ENCODE results near the gene INTS1.

INTS1 gene

DNA sequence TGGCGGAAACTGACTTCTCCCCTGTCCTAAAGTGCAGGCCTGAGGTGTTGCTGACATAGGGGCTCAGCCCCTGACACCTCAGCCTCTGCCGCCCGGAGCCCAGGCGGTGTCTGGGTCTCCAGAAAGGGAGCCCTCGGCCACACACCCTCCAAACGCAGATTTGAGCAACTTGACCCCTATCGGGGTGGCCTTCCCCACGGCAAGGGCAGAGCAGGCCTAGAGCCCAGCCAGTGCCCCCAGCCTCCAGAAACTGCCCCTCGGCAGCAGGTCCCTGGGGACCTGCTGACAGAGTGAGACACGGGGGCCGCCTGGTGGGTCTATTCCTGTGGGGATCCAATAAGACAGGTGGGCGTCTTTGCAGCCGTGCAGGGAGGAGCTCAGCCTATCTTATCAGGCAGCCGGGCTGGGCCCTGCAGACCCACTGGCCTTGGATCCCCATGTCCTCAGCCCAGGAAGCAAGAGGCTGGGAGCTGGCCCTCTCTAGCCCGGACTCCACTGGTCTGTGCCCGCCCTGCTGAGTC is 40.8 kb upstream of the INTS1 start:
- Histone ChIP-seq H3K4me1 (ENCODE audit: insufficient read depth, low read length) (no peaks in the 10 kb centered on the region), H3K9me3 (ENCODE audit: control insufficient read depth, insufficient read depth, low read length) (no peaks in the 10 kb centered on the region), H3K9ac (ENCODE audit: low read depth, low read length) (no peak overlapping the region), H3K36me3 (ENCODE audit: insufficient read depth, low read length) (no peaks in the 10 kb centered on the region)

DNA sequence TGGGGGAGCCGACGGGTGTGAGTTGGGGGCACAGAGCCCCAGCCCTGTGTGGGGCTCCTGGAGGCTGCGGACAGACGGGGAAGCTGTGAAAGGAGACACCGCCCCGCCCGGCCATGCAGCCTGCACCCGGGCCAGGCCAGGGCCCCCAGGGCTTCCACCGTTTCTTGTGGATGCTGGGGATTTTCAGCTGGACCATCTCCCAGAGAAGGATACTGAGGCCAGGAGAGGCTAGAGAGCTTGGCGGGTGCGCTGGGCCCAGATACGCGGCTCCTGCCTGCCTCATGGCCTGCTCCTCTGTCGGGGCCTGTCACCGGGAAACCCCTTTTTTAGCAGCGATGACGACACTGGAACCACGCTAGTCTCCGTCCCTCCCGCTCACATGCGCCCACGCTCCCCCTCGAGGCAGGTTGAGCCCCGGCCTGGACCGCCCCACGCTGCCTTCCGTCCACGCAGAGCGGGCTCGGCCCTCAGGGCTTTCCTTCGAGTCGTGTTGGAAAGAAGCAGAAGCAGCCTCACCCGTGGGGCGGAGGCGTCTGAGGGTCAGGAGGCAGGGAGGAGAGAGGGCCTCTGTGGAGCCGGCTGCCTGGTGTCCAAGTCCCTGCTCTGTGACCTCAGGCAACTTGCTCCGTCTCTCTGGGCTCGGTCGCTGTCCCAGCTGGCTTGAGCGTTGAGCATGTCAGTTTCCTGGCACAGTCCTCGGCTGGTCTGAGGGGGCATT is 40.1 kb upstream of the INTS1 start:
- H3K9me3 ChIP-seq (ENCODE audit: control insufficient read depth, insufficient read depth, low read length): no peaks in the 10 kb centered on the region
- H3K9ac ChIP-seq (ENCODE audit: low read depth, low read length): no peak overlapping the region
- no peaks in the 10 kb centered on the region for H3K36me3 ChIP-seq (ENCODE audit: insufficient read depth, low read length)
- H3K4me1 ChIP-seq (ENCODE audit: insufficient read depth, low read length): no peaks in the 10 kb centered on the region

- no peaks in the 10 kb centered on the region for H3K36me3 ChIP-seq (ENCODE audit: insufficient read depth, low read length)
- H3K4me1 ChIP-seq (ENCODE audit: insufficient read depth, low read length): no peaks in the 10 kb centered on the region
- H3K9ac ChIP-seq (ENCODE audit: low read depth, low read length): no peak overlapping the region
- no peaks in the 10 kb centered on the region for H3K9me3 ChIP-seq (ENCODE audit: control insufficient read depth, insufficient read depth, low read length)
These were observed 39.6 kb upstream of the INTS1 start for GRCh38 chr7:1543826-1544177.

DNA sequence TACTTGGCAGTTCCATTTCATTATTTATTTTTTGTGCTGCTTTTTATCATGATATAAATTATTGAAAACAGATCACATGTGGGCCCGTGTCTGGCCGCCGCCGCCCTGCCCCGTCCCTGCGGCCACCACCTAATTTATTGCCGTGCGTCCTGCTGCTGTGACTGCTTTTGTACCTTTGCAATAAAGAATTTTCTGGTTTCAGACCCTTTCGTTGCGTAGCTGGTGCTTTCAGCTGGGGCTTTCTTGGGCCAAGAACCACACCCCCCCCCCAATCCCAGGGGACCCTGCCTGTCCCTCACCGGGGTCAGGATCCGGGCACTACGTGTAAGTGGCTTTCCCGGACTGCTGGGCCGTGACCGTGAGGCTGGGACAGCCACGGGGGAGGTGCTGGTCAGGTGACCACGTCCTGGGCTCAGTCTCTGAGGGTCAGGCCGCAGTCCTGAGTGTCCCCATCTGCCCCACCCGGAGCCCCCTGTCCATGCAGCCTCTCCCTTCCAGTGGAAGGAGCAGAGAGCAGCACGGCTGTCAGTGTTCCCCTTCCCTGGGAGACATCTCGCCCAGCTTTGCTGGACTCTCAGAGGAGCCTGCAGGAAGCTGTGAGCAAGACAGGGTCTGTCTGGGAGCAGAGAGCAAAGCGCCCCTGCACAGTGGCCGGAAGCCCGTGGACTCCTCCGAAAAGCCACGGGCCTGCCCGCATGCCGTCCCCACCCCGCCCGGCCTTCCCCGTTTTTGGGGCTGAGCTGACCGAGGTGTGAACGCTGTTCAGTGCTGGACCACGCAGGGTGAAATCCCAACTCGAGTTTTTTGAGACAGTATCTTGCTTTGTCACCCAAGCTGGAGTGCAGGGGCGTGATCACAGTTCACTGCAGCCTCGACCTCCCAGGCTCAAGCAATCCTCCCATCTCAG is 38.9 kb upstream of the INTS1 start:
- Histone ChIP-seq H3K36me3 (ENCODE audit: insufficient read depth, low read length) (no peaks in the 10 kb centered on the region), H3K9ac (ENCODE audit: low read depth, low read length) (no peak overlapping the region), H3K4me1 (ENCODE audit: insufficient read depth, low read length) (no peaks in the 10 kb centered on the region), H3K9me3 (ENCODE audit: control insufficient read depth, insufficient read depth, low read length) (no peaks in the 10 kb centered on the region)

- no peak overlapping the region for H3K9ac ChIP-seq (ENCODE audit: low read depth, low read length)
These were observed 38.1 kb upstream of the INTS1 start for GRCh38 chr7:1542329-1542728.

GRCh38 chr7:1541431-1542162 is 37.4 kb upstream of the INTS1 start:
- Histone ChIP-seq H3K9ac (ENCODE audit: low read depth, low read length) (no peak overlapping the region), H3K36me3 (ENCODE audit: insufficient read depth, low read length) (no peaks in the 10 kb centered on the region), H3K9me3 (ENCODE audit: control insufficient read depth, insufficient read depth, low read length) (no peaks in the 10 kb centered on the region), H3K4me1 (ENCODE audit: insufficient read depth, low read length) (peaks cover 12% of the 10 kb centered on the region)

More at GRCh38 chr7:1542329-1542728, 38.1 kb upstream of the INTS1 start:
- no peaks in the 10 kb centered on the region for H3K36me3 ChIP-seq (ENCODE audit: insufficient read depth, low read length)
- H3K9me3 ChIP-seq (ENCODE audit: control insufficient read depth, insufficient read depth, low read length): no peaks in the 10 kb centered on the region
- peaks cover 7% of the 10 kb centered on the region; the same call in 1 of the 2 replicates for H3K4me1 ChIP-seq (ENCODE audit: insufficient read depth, low read length)

GRCh38 chr7:1540776-1541271 is 36.6 kb upstream of the INTS1 start:
- Histone ChIP-seq H3K9ac (ENCODE audit: low read depth, low read length) (no peak overlapping the region), H3K36me3 (ENCODE audit: insufficient read depth, low read length) (no peaks in the 10 kb centered on the region; the same call in 1 of the 2 replicates), H3K4me1 (ENCODE audit: insufficient read depth, low read length) (peaks cover 20% of the 10 kb centered on the region), H3K9me3 (ENCODE audit: control insufficient read depth, insufficient read depth, low read length) (no peaks in the 10 kb centered on the region)

DNA sequence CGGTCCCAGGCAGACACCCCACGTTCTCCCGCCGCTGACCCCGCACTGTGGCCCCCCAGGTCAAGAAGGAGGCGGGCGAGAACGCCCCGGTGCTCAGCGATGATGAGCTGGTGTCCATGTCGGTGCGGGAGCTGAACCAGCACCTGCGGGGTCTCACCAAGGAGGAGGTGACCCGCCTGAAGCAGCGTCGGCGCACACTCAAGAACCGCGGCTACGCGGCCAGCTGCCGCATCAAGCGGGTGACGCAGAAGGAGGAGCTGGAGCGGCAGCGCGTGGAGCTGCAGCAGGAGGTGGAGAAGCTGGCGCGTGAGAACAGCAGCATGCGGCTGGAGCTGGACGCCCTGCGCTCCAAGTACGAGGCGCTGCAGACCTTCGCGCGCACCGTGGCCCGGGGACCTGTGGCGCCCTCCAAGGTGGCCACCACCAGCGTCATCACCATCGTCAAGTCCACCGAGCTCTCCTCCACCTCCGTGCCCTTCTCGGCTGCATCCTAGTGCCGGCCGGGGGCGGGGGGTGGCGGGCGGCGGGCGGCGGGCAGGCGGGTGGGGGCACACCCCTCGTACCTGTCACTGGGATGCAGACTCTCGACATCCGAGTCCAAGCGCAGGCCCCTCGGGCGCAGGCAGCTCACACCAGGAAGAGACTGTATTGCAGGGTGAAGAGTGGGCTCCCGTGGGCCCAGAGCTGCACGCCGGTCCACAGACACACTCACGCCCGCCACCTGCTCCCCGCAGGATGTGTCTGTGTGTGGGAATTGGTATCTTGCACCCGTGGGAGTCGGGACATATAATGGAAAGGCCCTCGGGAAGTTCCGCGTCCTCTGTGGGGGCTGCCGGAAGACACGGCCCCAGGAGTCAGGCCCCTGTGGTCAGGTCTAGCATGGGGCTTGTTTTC is 35.9 kb upstream of the INTS1 start:
- Histone ChIP-seq H3K4me1 (ENCODE audit: insufficient read depth, low read length) (peaks cover 23% of the 10 kb centered on the region), H3K9ac (ENCODE audit: low read depth, low read length) (no peak overlapping the region), H3K36me3 (ENCODE audit: insufficient read depth, low read length) (no peaks in the 10 kb centered on the region; the same call in 1 of the 2 replicates), H3K9me3 (ENCODE audit: control insufficient read depth, insufficient read depth, low read length) (no peaks in the 10 kb centered on the region)

- H3K4me1 ChIP-seq (ENCODE audit: insufficient read depth, low read length): peaks cover 26% of the 10 kb centered on the region
- H3K9me3 ChIP-seq (ENCODE audit: control insufficient read depth, insufficient read depth, low read length): no peaks in the 10 kb centered on the region
- H3K9ac ChIP-seq (ENCODE audit: low read depth, low read length): no peak overlapping the region
- H3K36me3 ChIP-seq (ENCODE audit: insufficient read depth, low read length): no peaks in the 10 kb centered on the region; the same call in 1 of the 2 replicates
These were observed 35.1 kb upstream of the INTS1 start for GRCh38 chr7:1539181-1539881.

DNA sequence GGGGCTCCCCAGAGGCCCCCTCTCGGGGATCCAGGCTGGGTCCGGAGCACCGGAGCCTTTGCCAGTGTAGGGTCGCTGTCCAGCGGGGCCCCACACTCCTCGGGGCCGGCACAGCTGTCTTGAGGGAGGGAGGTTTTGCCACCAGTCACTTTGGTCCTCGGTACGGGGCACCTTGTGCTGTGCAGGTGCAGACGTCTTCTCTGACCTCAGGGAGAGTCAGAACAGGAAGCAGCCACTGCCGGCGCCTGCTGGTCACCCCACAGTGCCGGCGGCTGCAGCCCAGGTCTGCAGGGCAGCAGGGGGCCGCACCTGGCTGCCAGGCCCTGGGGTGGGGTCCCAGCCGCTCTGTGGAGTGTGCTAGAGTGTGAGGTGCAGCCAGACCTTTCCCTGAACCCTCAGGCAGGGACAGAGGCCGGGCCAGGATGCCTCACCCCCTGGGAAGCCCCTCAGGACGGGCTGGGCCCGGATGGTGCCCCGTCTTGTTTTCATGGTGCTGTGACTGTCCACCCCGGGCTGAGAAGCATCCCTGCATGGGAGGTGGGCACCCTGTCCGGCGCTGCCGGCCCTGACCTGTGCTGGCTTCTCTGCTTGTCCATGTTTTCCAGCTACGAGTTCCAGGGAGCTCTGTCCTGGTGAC is 34.5 kb upstream of the INTS1 start:
- Histone ChIP-seq H3K36me3 (ENCODE audit: insufficient read depth, low read length) (no peaks in the 10 kb centered on the region; the same call in 1 of the 2 replicates), H3K4me1 (ENCODE audit: insufficient read depth, low read length) (peaks cover 27% of the 10 kb centered on the region), H3K9ac (ENCODE audit: low read depth, low read length) (no peak overlapping the region), H3K9me3 (ENCODE audit: control insufficient read depth, insufficient read depth, low read length) (no peaks in the 10 kb centered on the region)

DNA sequence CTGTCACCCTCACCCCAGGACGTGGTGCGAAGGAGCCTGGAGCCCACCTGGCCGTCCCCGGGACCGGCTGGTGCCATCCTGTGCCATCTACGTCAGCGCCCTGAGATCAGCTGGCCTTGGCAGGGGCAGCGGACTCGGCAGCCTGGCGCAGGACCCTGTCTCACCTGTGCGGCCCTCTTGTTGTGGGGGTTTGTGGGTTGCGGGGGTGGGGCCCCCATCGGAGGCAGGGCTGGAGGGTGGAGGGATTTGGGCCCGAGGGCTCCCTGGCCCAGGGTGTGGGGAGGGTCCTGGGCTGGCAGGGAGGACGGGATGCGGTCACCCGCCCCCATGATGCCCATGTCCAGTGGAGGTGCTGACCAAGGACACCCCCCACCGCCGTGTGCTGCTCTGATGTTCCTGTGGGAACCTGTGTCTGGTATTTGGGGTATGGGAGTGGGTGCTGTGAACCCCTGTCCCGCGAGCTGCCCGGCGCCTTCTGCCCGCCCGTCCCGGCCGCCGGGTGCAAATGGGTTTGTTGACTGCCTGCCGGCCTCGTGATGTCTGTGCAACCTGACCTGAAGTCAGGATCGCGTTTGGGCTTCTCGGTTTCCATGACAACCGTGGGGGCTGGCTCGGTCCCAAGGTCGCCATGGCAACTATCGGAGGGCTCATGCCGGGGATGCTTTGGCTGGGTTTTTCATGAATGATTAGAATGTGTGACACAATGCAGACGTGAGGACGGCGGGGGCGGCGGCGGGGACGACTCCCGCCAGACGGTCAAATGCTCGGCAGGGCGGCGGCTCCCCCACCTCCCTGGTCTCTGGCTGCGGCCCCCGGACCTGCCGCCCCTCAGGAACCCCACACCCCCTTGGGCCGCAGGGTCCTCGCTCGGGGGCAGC is 33.6 kb upstream of the INTS1 start:
- H3K36me3 ChIP-seq (ENCODE audit: insufficient read depth, low read length): no peaks in the 10 kb centered on the region; the same call in 1 of the 2 replicates
- H3K9ac ChIP-seq (ENCODE audit: low read depth, low read length): no peak overlapping the region; the same call in 1 of the 2 replicates
- H3K4me1 ChIP-seq (ENCODE audit: insufficient read depth, low read length): peaks cover 33% of the 10 kb centered on the region
- H3K9me3 ChIP-seq (ENCODE audit: control insufficient read depth, insufficient read depth, low read length): no peaks in the 10 kb centered on the region
